Testis (tissue), 3 donors: Measurements from ENCODE around the gene S1PR5. TPM values are rescaled to one million over a fixed set of nuclear protein-coding genes. Genes with fewer than 3 reads are reported as not detected.

Experiments
- DNase-seq: peaks from one replicate; pipeline ENCODE4 v3.0.0-alpha.2; 2019
- H3K27ac ChIP-seq, 2 donors: fragments of 200-600 bp; sonication (generic); one replicate each; pipeline ENCODE4 v1.5.1; 2019
- H3K27me3 ChIP-seq: fragments of 200-600 bp; sonication (generic); one replicate; pipeline ENCODE4 v1.5.1; 2019
- H3K36me3 ChIP-seq: fragments of 200-600 bp; sonication (generic); one replicate; pipeline ENCODE4 v1.5.1; 2017; ENCODE audit warnings: low read depth; ENCODE audit errors: missing control alignments
- H3K4me1 ChIP-seq: fragments of 200-600 bp; sonication (generic); one replicate; pipeline ENCODE4 v1.5.1; 2019
- H3K4me3 ChIP-seq, 2 donors: fragments of 200-600 bp; sonication (generic); one replicate each; pipeline ENCODE4 v1.5.1; 2017 to 2019
- H3K9me3 ChIP-seq: fragments of 200-600 bp; sonication (generic); one replicate; pipeline ENCODE4 v1.5.1; 2017
- CTCF ChIP-seq, 3 experiments: fragments of 450-650 bp in 2 of 3; fragments of 200-600 bp in 1 of 3; sonication (generic) in 1 of 3; IDR thresholded peaks; one replicate each; pipeline ENCODE4 v1.5.1; 2016 to 2019; ENCODE audit warnings: antibody characterized with exemption in 3 of 3, mild to moderate bottlenecking in 2 of 3, moderate library complexity in 1 of 3
- POLR2A ChIP-seq: fragments of 450-650 bp; IDR thresholded peaks from one replicate; pipeline ENCODE4 v1.6.1; 2017; ENCODE audit warnings: antibody characterized with exemption, mild to moderate bottlenecking, moderate library complexity
- WGBS, 2 donors: methylation state at CpG; one replicate each; pipeline ENCODE4 v1.1.5; 2018; 5-methylcytosine and 5-hydroxymethylcytosine counted together
- intact Hi-C: fragments of 100-400 bp; cut with DNase I; formaldehyde crosslinking; loops from one replicate; pipeline ENCODE4 v1.15.1; 2023; ENCODE audit warnings: low total_unique reads
- polyA plus RNA-seq: library from polyadenylated mRNA; stranded (reverse); fragments of 350-450 nt; fragmentation: Illumina TruSeq; extraction: RNeasy Lipid Tissue Mini Kit (QIAGEN cat#74804); gene quantifications from one replicate; pipeline ENCODE4 v1.2.3, GENCODE V29; 2014; ENCODE audit warnings: low read depth, low replicate concordance; ENCODE audit not compliant: insufficient read depth
- total RNA-seq, 2 donors: library from RNA; depleted of rRNA; stranded (reverse); fragments of >200 nt; gene quantifications; one replicate each; pipeline ENCODE4 v1.2.3, GENCODE V29; 2016

S1PR5 gene
- total and polyA plus RNA-seq, 3 donors from 2014 or later: 0.12 to 0.61 (median 0.31) TPM

- no peaks in the 10 kb centered on the region for H3K27me3 ChIP-seq
- H3K4me1 ChIP-seq: peaks cover 13% of the 10 kb centered on the region
- no peak overlapping the region for H3K4me3 ChIP-seq
- no peaks in the 10 kb centered on the region for H3K36me3 ChIP-seq
- no peak for DNase-seq
- no peak overlapping the region for H3K27ac ChIP-seq
- no peaks in the 10 kb centered on the region for H3K9me3 ChIP-seq
- intact Hi-C loops: no loop called here
- WGBS, 2 donors: 81 to 82% methylated on average over 11 to 13 of the region's 13 CpGs
- no peak for TF ChIP-seq CTCF (IDR thresholded peaks at IDR 0.05)
Observed at GRCh38 chr19:10521461-10522171, 4.4 kb upstream of the S1PR5 start.

DNA sequence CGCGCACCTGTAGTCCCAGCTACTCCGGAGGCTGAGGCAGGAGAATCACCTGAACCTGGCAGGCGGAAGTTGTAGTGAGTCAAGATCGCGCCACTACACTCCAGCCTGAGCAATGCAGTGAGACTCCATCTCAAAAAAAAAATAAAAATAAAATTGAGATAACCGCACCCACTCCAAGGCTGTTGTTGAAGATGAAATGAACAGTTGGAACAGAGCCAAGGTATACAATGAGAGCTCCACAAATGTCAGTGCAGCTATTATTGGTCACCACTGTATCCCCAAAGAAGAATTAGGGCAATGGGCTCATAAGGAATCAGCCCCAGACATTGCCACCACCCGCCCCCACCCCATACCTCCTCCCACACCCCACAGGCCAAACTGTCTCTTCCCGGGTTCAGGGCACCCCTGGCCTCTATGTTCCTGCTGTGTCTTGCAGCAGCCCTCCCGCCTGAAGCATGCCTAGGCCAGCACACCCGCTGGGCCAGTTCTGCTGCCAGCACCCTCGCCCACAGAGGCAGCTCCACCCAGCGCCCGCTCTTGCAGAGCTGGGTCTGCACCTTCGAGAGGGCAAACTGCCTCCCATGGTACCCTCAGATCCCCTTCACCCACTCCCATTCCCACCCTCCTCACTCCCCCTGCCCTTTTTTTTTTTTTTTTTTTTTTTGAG, 3.5 kb upstream of the S1PR5 start:
- H3K4me3 ChIP-seq: no peak overlapping the region
- peaks cover 13% of the 10 kb centered on the region for H3K4me1 ChIP-seq
- WGBS, 2 donors: 88 to 90% methylated on average over 15 of the region's 15 CpGs
- no peaks in the 10 kb centered on the region for H3K27me3 ChIP-seq
- intact Hi-C loops: no loop called here
- no peak for DNase-seq
- H3K27ac ChIP-seq: no peak overlapping the region
- TF ChIP-seq CTCF (IDR thresholded peaks at IDR 0.05): no peak
- TF ChIP-seq POLR2A: no peak
- H3K36me3 ChIP-seq: no peaks in the 10 kb centered on the region
- H3K9me3 ChIP-seq: no peaks in the 10 kb centered on the region

GRCh38 chr19:10519421-10519820, 2.2 kb upstream of the S1PR5 start:
- no peak overlapping the region for H3K27ac ChIP-seq
- DNase-seq: no peak
- no peak overlapping the region for H3K4me3 ChIP-seq
- 75 to 82% methylated on average over 7 of the region's 7 CpGs for WGBS, 2 donors
- TF ChIP-seq CTCF (IDR thresholded peaks at IDR 0.05) (no peak), POLR2A (no peak)
- H3K4me1 ChIP-seq: peaks cover 13% of the 10 kb centered on the region
- H3K36me3 ChIP-seq: no peaks in the 10 kb centered on the region
- no peaks in the 10 kb centered on the region for H3K27me3 ChIP-seq
- intact Hi-C loops: no loop called here
- H3K9me3 ChIP-seq: no peaks in the 10 kb centered on the region

- Histone ChIP-seq H3K27me3 (no peaks in the 10 kb centered on the region), H3K36me3 (no peaks in the 10 kb centered on the region), H3K4me1 (peaks cover 13% of the 10 kb centered on the region), H3K27ac (no peak overlapping the region), H3K9me3 (no peaks in the 10 kb centered on the region), H3K4me3 (no peak overlapping the region)
- no peak for TF ChIP-seq CTCF (IDR thresholded peaks at IDR 0.05)
- no peak for TF ChIP-seq POLR2A
- intact Hi-C loops: no loop called here
- no peak for DNase-seq
- 14 to 15% methylated on average over 28 to 33 of the region's 33 CpGs for WGBS, 2 donors
Observed at GRCh38 chr19:10518444-10519361, 1.5 kb upstream of the S1PR5 start.
